ENCODE data around the gene AIFM1. TPM values are rescaled to one million over a fixed set of nuclear protein-coding genes. Genes with fewer than 3 reads are reported as not detected.

Gene AIFM1
- total and polyA plus RNA-seq, 4 donors, result 33.1 to 79.0 (median 66.4) TPM

- TF ChIP-seq ZBTB33 (IDR thresholded peaks at IDR 0.05), result no peak
- no peak for TF ChIP-seq NR2F2 (IDR thresholded peaks at IDR 0.05)
- TF ChIP-seq ATF3 (IDR thresholded peaks at IDR 0.05), result no peak
- no peak for TF ChIP-seq MAX (IDR thresholded peaks at IDR 0.05)
- no peak for TF ChIP-seq REST (IDR thresholded peaks at IDR 0.05)
- TF ChIP-seq JUND (IDR thresholded peaks at IDR 0.05), result no peak
- no peak for TF ChIP-seq YY1 (IDR thresholded peaks at IDR 0.05)
- TF ChIP-seq FOXA2 (IDR thresholded peaks at IDR 0.05), result no peak
- no peak for TF ChIP-seq RXRA (IDR thresholded peaks at IDR 0.05)
- TF ChIP-seq RAD21 (IDR thresholded peaks at IDR 0.05), result no peak
- TF ChIP-seq HNF4A (conservative IDR thresholded peaks at IDR 0.05), result no peak
- no peak for TF ChIP-seq EGR1 (IDR thresholded peaks at IDR 0.05; ENCODE audit: low read depth in 2 of 2)
- no peak for TF ChIP-seq CTCF (IDR thresholded peaks at IDR 0.05; ENCODE audit: low read depth, low read length, missing input control)
- TF ChIP-seq TAF1 (conservative IDR thresholded peaks at IDR 0.05), result no peak
- no peak overlapping the region for H3K9ac ChIP-seq (ENCODE audit: low read depth in 1 of 2, low read length in 2 of 2)
- H3K27me3 ChIP-seq (ENCODE audit: control insufficient read depth in 4 of 4, insufficient read depth in 4 of 4, low read length in 3 of 4), result peaks cover 0 to 5% (median 0%) of the 10 kb centered on the region in 4 donors
- WGBS, result 75% methylated on average over 9 of the region's 9 CpGs
- H3K36me3 ChIP-seq (ENCODE audit: control insufficient read depth in 4 of 4, insufficient read depth in 3 of 4, low read depth in 1 of 4, low read length in 3 of 4), result no peaks in the 10 kb centered on the region
- peak overlapping the region in 1 of 2 donors; percentile 54 for H3K27ac ChIP-seq (ENCODE audit: low read depth in 1 of 2, low read length in 2 of 2)
- H3K4me3 ChIP-seq (ENCODE audit: low read depth in 1 of 3, low read length in 3 of 3), result no peak overlapping the region
- DNase-seq (ENCODE audit: low spot score), result no peak
- H3K4me1 ChIP-seq (ENCODE audit: control insufficient read depth in 4 of 4, insufficient read depth in 4 of 4, low read length in 3 of 4), result peaks cover 0 to 6% (median 0%) of the 10 kb centered on the region in 4 donors
- H3K9me3 ChIP-seq (ENCODE audit: control insufficient read depth in 4 of 4, low read length in 3 of 4), result no peaks in the 10 kb centered on the region
Measured at GRCh38 chrX:130084631-130085237, 80.9 kb downstream of the AIFM1 start.

All from liver (tissue), 9 donors.